ENCODE measurements around the gene MYLK. TPM values are rescaled to one million over a fixed set of nuclear protein-coding genes. Genes with fewer than 3 reads are reported as not detected.
"Not testable (repeated sequence)": the region's sequence is repeated elsewhere in the genome, so short reads cannot be mapped to it uniquely, and the experiment has no call there.

The MYLK gene
- polyA plus RNA-seq, 1 donor (not counting 4 experiments of a cell fraction or from before 2014, with no cell fraction given) = 7.8 TPM

DNA sequence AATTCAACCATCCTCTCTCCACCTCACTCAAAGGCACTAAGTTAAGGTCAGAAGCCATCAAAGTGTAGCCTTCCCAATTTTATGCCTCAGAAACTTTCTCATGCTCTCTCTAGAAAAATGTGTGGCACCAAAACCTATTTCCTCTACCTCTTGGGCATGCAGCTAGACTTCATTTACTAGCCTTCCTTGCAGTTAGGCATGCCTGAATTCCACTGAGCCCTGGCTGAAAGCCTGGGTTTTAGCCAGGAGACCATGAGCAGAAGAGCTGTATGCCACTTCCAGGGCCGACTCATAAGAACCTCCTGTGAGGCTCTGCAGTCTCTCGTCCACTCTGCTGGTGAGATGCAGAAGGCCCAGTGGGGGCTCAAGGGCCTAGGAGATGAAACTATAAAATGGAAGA is 145.0 kb downstream of the MYLK start:
- FAIRE-seq (no peak), DNase-seq (ENCODE audit: low read depth, low spot score) (no peak)
- peaks cover 47% of the 10 kb centered on the region for H3K4me1 ChIP-seq (ENCODE audit: control insufficient read depth, extremely low read depth, insufficient read depth, low read length)
- no peaks in the 10 kb centered on the region for H4K20me1 ChIP-seq (ENCODE audit: control insufficient read depth, extremely low read depth, insufficient read depth, low read length)
- peak overlapping the region; percentile 88 for H3K27ac ChIP-seq (ENCODE audit: control insufficient read depth, insufficient read depth, low read length)
- no peak for TF ChIP-seq EZH2 (IDR thresholded peaks at IDR 0.05; ENCODE audit: low read length)
- TF ChIP-seq, protein P1, sequence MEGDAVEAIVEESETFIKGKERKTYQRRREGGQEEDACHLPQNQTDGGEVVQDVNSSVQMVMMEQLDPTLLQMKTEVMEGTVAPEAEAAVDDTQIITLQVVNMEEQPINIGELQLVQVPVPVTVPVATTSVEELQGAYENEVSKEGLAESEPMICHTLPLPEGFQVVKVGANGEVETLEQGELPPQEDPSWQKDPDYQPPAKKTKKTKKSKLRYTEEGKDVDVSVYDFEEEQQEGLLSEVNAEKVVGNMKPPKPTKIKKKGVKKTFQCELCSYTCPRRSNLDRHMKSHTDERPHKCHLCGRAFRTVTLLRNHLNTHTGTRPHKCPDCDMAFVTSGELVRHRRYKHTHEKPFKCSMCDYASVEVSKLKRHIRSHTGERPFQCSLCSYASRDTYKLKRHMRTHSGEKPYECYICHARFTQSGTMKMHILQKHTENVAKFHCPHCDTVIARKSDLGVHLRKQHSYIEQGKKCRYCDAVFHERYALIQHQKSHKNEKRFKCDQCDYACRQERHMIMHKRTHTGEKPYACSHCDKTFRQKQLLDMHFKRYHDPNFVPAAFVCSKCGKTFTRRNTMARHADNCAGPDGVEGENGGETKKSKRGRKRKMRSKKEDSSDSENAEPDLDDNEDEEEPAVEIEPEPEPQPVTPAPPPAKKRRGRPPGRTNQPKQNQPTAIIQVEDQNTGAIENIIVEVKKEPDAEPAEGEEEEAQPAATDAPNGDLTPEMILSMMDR (optimal IDR thresholded peaks at IDR 0.05 in 1 of 3, IDR thresholded peaks at IDR 0.05 in 1 of 3, conservative IDR thresholded peaks at IDR 0.05 in 1 of 3; ENCODE audit: extremely low read depth in 1 of 3, insufficient read depth in 2 of 3, low read length in 3 of 3) = no peak
- H3K4me3 ChIP-seq (ENCODE audit: control insufficient read depth in 2 of 3, extremely low read depth in 1 of 3, insufficient read depth in 2 of 3, low read depth in 1 of 3, low read length in 3 of 3) = no peak overlapping the region
- no peaks in the 10 kb centered on the region for H3K36me3 ChIP-seq (ENCODE audit: control insufficient read depth in 2 of 2, extremely low read depth in 1 of 2, insufficient read depth in 2 of 2, low read length in 2 of 2)
- H3K4me2 ChIP-seq (ENCODE audit: control insufficient read depth, extremely low read depth, insufficient read depth, low read depth, low read length) = peak overlapping the region; percentile 71
- no peaks in the 10 kb centered on the region for H3K27me3 ChIP-seq (ENCODE audit: control insufficient read depth, extremely low read depth, insufficient read depth, low read length)
- H3K9me3 ChIP-seq (ENCODE audit: control insufficient read depth, low read depth, low read length) = no peaks in the 10 kb centered on the region
- dilution Hi-C loops (cut with MboI; ENCODE audit: extremely low pct_ligation_motif_present, low sequenced_read_pairs) = no loop called here
- peak overlapping the region; percentile 6 for H3K9ac ChIP-seq (ENCODE audit: control insufficient read depth, extremely low read depth, insufficient read depth, low read length)
- H3K79me2 ChIP-seq (ENCODE audit: control insufficient read depth, insufficient read depth, low read length) = no peaks in the 10 kb centered on the region
- H3K9me1 ChIP-seq (ENCODE audit: control insufficient read depth, extremely low read depth, insufficient read depth, low read length) = no peaks in the 10 kb centered on the region
- H2AFZ ChIP-seq (ENCODE audit: control insufficient read depth, low read length) = no peak overlapping the region

DNA sequence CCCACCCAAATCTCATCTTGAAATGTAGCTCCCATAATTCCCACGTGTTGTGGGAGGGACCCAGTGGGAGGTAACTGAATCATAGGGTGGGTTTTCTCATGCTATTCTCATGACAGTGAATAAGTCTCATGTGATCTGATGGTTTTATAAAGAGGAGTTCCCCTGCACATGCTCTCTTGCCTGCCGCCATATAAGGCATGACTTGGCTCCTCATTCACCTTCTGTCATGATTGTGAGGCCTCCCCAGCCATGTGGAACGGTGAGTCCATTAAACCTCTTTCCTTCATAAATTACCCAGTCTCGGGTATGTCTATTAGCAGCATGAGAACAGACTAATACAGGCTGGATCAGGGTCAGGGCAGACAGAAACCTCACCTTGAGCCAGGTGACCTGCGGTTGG is 145.6 kb downstream of the MYLK start:
- dilution Hi-C loops (cut with MboI; ENCODE audit: extremely low pct_ligation_motif_present, low sequenced_read_pairs); FAIRE-seq; H3K9me1 ChIP-seq (ENCODE audit: control insufficient read depth, extremely low read depth, insufficient read depth, low read length); H3K36me3 ChIP-seq (ENCODE audit: control insufficient read depth in 2 of 2, extremely low read depth in 1 of 2, insufficient read depth in 2 of 2, low read length in 2 of 2); H3K79me2 ChIP-seq (ENCODE audit: control insufficient read depth, insufficient read depth, low read length); H3K4me3 ChIP-seq (ENCODE audit: control insufficient read depth in 2 of 3, extremely low read depth in 1 of 3, insufficient read depth in 2 of 3, low read depth in 1 of 3, low read length in 3 of 3); H3K9ac ChIP-seq (ENCODE audit: control insufficient read depth, extremely low read depth, insufficient read depth, low read length); H4K20me1 ChIP-seq (ENCODE audit: control insufficient read depth, extremely low read depth, insufficient read depth, low read length); H2AFZ ChIP-seq (ENCODE audit: control insufficient read depth, low read length); H3K27ac ChIP-seq (ENCODE audit: control insufficient read depth, insufficient read depth, low read length); H3K27me3 ChIP-seq (ENCODE audit: control insufficient read depth, extremely low read depth, insufficient read depth, low read length); DNase-seq (ENCODE audit: low read depth, low spot score); H3K4me2 ChIP-seq (ENCODE audit: control insufficient read depth, extremely low read depth, insufficient read depth, low read depth, low read length); H3K9me3 ChIP-seq (ENCODE audit: control insufficient read depth, low read depth, low read length): not testable (repeated sequence)
- H3K4me1 ChIP-seq (ENCODE audit: control insufficient read depth, extremely low read depth, insufficient read depth, low read length) = peaks cover 53% of the 10 kb centered on the region

DNA sequence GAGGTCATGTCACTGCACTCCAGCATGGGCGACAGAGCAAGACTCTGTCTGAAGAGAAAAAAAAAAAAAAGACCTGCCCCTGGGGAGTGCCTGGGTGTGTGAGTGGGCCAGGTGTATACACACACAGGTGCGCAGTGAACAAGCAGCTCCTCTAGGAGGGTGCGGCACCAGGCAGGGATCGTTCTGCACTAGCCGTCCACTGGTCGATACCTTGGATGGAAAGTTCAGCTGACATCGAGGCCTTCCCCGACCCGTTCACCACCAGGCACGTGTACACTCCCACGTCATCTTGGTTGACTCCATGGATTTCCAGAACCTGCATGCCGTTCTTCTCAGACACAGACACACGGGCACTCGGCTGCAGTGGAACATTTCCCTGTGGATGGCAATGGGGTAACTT is 147.0 kb downstream of the MYLK start:
- H2AFZ ChIP-seq (ENCODE audit: control insufficient read depth, low read length) = no peak overlapping the region
- FAIRE-seq (no peak), DNase-seq (ENCODE audit: low read depth, low spot score) (no peak)
- no peaks in the 10 kb centered on the region for H3K9me1 ChIP-seq (ENCODE audit: control insufficient read depth, extremely low read depth, insufficient read depth, low read length)
- no peak overlapping the region for H3K4me2 ChIP-seq (ENCODE audit: control insufficient read depth, extremely low read depth, insufficient read depth, low read depth, low read length)
- H3K36me3 ChIP-seq (ENCODE audit: control insufficient read depth in 2 of 2, extremely low read depth in 1 of 2, insufficient read depth in 2 of 2, low read length in 2 of 2) = no peaks in the 10 kb centered on the region
- no peak for TF ChIP-seq EZH2 (IDR thresholded peaks at IDR 0.05; ENCODE audit: low read length)
- TF ChIP-seq, protein P1 (optimal IDR thresholded peaks at IDR 0.05 in 1 of 3, IDR thresholded peaks at IDR 0.05 in 1 of 3, conservative IDR thresholded peaks at IDR 0.05 in 1 of 3; ENCODE audit: extremely low read depth in 1 of 3, insufficient read depth in 2 of 3, low read length in 3 of 3) = no peak
- H3K9ac ChIP-seq (ENCODE audit: control insufficient read depth, extremely low read depth, insufficient read depth, low read length) = no peak overlapping the region
- H3K27ac ChIP-seq (ENCODE audit: control insufficient read depth, insufficient read depth, low read length) = no peak overlapping the region
- no peaks in the 10 kb centered on the region for H4K20me1 ChIP-seq (ENCODE audit: control insufficient read depth, extremely low read depth, insufficient read depth, low read length)
- dilution Hi-C loops (cut with MboI; ENCODE audit: extremely low pct_ligation_motif_present, low sequenced_read_pairs) = no loop called here
- no peaks in the 10 kb centered on the region for H3K9me3 ChIP-seq (ENCODE audit: control insufficient read depth, low read depth, low read length)
- H3K4me1 ChIP-seq (ENCODE audit: control insufficient read depth, extremely low read depth, insufficient read depth, low read length) = peaks cover 67% of the 10 kb centered on the region
- H3K27me3 ChIP-seq (ENCODE audit: control insufficient read depth, extremely low read depth, insufficient read depth, low read length) = no peaks in the 10 kb centered on the region
- no peaks in the 10 kb centered on the region for H3K79me2 ChIP-seq (ENCODE audit: control insufficient read depth, insufficient read depth, low read length)
- no peak overlapping the region for H3K4me3 ChIP-seq (ENCODE audit: control insufficient read depth in 2 of 3, extremely low read depth in 1 of 3, insufficient read depth in 2 of 3, low read depth in 1 of 3, low read length in 3 of 3)

Measured in keratinocyte (primary cell).